GM18873 (cell line): Measurements from ENCODE around the gene SPPL2C.

Experiments used
- ATAC-seq: cut with Tn5 transposase; IDR thresholded peaks from one replicate; pipeline ENCODE4 v1.9.1; 2021; ENCODE audit warnings: mild to moderate bottlenecking, moderate library complexity, moderate number of reproducible peaks; ENCODE audit not compliant: unreplicated experiment, low FRiP score

Gene SPPL2C

GRCh38 chr17:45871718-45872117 is 27.0 kb downstream of the SPPL2C start:
- no peak for ATAC-seq

GRCh38 chr17:45873728-45874127 is 29.0 kb downstream of the SPPL2C start:
- ATAC-seq, result no peak

- ATAC-seq, result no peak
Measured at GRCh38 chr17:45874151-45874550, 29.5 kb downstream of the SPPL2C start.

GRCh38 chr17:45876539-45876938 is 31.9 kb downstream of the SPPL2C start:
- no peak for ATAC-seq

GRCh38 chr17:45877467-45877866 is 32.8 kb downstream of the SPPL2C start:
- ATAC-seq, result no peak

- no peak for ATAC-seq
Measured at GRCh38 chr17:45883063-45883462, 38.4 kb downstream of the SPPL2C start.

- ATAC-seq, result no peak
Measured at GRCh38 chr17:45886852-45887251, 42.2 kb downstream of the SPPL2C start.

GRCh38 chr17:45888392-45888791 is 43.7 kb downstream of the SPPL2C start:
- no peak for ATAC-seq

GRCh38 chr17:45889579-45889978 is 44.9 kb downstream of the SPPL2C start:
- no peak for ATAC-seq

- no peak for ATAC-seq
Measured at GRCh38 chr17:45893725-45894021, 49.0 kb downstream of the SPPL2C start.

GRCh38 chr17:45894022-45894784 is 49.5 kb downstream of the SPPL2C start, which contains the start of gene MAPT:
Gene MAPT, plus strand, starts transcription at chr17:45894554. Its CDS starts 67,784 bp downstream, at chr17:45962338.
- no peak for ATAC-seq

GRCh38 chr17:45895304-45895968 is 50.8 kb downstream of the SPPL2C start:
- no peak for ATAC-seq

GRCh38 chr17:45895969-45896785 is 51.5 kb downstream of the SPPL2C start:
- ATAC-seq, result no peak
